Measurements from ENCODE around the gene CASKIN1.

CASKIN1 gene

GRCh38 chr16:2173916-2174315 lies 22.5 kb downstream of the CASKIN1 start:
- no peak for DNase-seq

GRCh38 chr16:2173366-2173765 lies 23.0 kb downstream of the CASKIN1 start:
- DNase-seq: no peak

GRCh38 chr16:2172688-2173335 lies 23.6 kb downstream of the CASKIN1 start:
- no peak for DNase-seq

- no peak for DNase-seq
Observed at GRCh38 chr16:2171601-2172178, 24.7 kb downstream of the CASKIN1 start.

- no peak for DNase-seq
Observed at GRCh38 chr16:2170587-2171435, 25.6 kb downstream of the CASKIN1 start.

- no peak for DNase-seq
Observed at GRCh38 chr16:2170080-2170479, 26.3 kb downstream of the CASKIN1 start.

- DNase-seq: no peak
Observed at GRCh38 chr16:2167068-2167638, 29.3 kb downstream of the CASKIN1 start.

- DNase-seq: no peak
Observed at GRCh38 chr16:2166263-2167067, 29.9 kb downstream of the CASKIN1 start.

- no peak for DNase-seq
Observed at GRCh38 chr16:2165861-2166260, 30.5 kb downstream of the CASKIN1 start.

- peak; percentile 34 for DNase-seq
Observed at GRCh38 chr16:2163211-2163881, 33.1 kb downstream of the CASKIN1 start.

- DNase-seq: no peak
Observed at GRCh38 chr16:2162676-2163118, 33.7 kb downstream of the CASKIN1 start.

GRCh38 chr16:2161911-2162310 lies 34.5 kb downstream of the CASKIN1 start:
- DNase-seq: no peak

- DNase-seq: no peak
Observed at GRCh38 chr16:2160915-2161551, 35.4 kb downstream of the CASKIN1 start.

- no peak for DNase-seq
Observed at GRCh38 chr16:2159175-2159838, 37.1 kb downstream of the CASKIN1 start.

- DNase-seq: no peak
Observed at GRCh38 chr16:2158262-2158638, 38.2 kb downstream of the CASKIN1 start.

GRCh38 chr16:2157480-2158261 lies 38.7 kb downstream of the CASKIN1 start:
- DNase-seq: no peak

GRCh38 chr16:2156849-2157224 lies 39.6 kb downstream of the CASKIN1 start:
- no peak for DNase-seq

- no peak for DNase-seq
Observed at GRCh38 chr16:2155977-2156848, 40.2 kb downstream of the CASKIN1 start.
